H1 (cell line): ENCODE data around the gene EBNA1BP2.

Source experiments
- E2F6 ChIP-seq: IDR thresholded peaks from 2 replicates; pipeline ENCODE4 v1.6.1; 2012; ENCODE audit warnings: inconsistent platforms
- MAX ChIP-seq: IDR thresholded peaks from 2 replicates; pipeline ENCODE4 v1.6.1; 2012; ENCODE audit warnings: inconsistent platforms
- TBP ChIP-seq: IDR thresholded peaks from 2 replicates; pipeline ENCODE4 v1.6.1; 2011; ENCODE audit warnings: low read depth, low read length, improper control_type of control experiment

GRCh38 chr1:43220905-43221778 is 49.1 kb upstream of the EBNA1BP2 start:
- TF ChIP-seq TBP (no peak), E2F6 (no peak), MAX (no peak)
